Brain microvascular endothelial cell (primary cell): ENCODE data around the gene REEP3.

Experiments used
- DNase-seq: peaks from one replicate; pipeline ENCODE4 v3.0.0-alpha.2; 2020
- H3K27ac ChIP-seq: fragments of 250-450 bp; sonication (Bioruptor Pico); 2 replicates; pipeline ENCODE4 v1.5.1; 2020; ENCODE audit warnings: mild to moderate bottlenecking, moderate library complexity
- H3K27me3 ChIP-seq: fragments of 250-450 bp; sonication (Bioruptor Pico); replicated peaks from 2 replicates; pipeline ENCODE4 v1.5.1; 2020; ENCODE audit warnings: mild to moderate bottlenecking
- H3K36me3 ChIP-seq: fragments of 250-450 bp; sonication (Bioruptor Pico); replicated peaks from 2 replicates; pipeline ENCODE4 v1.5.1; 2020; ENCODE audit warnings: mild to moderate bottlenecking
- H3K4me3 ChIP-seq: 2 replicates; pipeline ENCODE4 v1.5.1; 2011; ENCODE audit warnings: low read depth, mild to moderate bottlenecking, control low read depth, low read length, moderate library complexity
- in situ Hi-C: cut with HindIII; loops from 2 replicates; pipeline ENCODE4 v1.10.0; 2017; ENCODE audit warnings: low sequenced_read_pairs, low pct_ligation_motif_present
- TF ChIP-seq, protein P1 (sequence below): IDR thresholded peaks from 2 replicates; pipeline ENCODE4 v1.5.1; 2011; ENCODE audit warnings: low read depth, mild to moderate bottlenecking, moderate library complexity, low read length, control low read depth, inconsistent platforms; ENCODE audit errors: missing control alignments

Gene REEP3

DNA sequence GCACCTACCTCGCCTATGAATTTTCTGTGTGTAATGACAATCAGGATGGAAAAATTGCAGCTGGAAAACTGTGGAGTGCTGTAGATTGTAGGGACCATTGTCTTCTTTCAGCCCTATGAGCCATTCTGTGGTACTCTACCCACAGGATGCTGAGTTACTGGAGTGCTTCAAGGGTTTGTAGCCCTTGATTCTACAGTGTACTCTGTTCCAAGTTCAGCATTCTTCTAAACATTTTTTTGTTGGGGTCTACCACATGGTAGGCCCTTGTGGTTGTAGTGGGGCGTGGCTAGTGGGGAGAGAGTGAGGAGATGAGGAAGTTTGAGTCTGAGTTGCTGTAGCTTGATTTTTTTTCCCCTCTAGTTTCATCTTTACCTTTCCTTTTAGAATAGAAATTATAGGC lies 33.5 kb downstream of the REEP3 start:
- H3K4me3 ChIP-seq: no peak overlapping the region
- H3K36me3 ChIP-seq: no peaks in the 10 kb centered on the region
- TF ChIP-seq, protein P1, sequence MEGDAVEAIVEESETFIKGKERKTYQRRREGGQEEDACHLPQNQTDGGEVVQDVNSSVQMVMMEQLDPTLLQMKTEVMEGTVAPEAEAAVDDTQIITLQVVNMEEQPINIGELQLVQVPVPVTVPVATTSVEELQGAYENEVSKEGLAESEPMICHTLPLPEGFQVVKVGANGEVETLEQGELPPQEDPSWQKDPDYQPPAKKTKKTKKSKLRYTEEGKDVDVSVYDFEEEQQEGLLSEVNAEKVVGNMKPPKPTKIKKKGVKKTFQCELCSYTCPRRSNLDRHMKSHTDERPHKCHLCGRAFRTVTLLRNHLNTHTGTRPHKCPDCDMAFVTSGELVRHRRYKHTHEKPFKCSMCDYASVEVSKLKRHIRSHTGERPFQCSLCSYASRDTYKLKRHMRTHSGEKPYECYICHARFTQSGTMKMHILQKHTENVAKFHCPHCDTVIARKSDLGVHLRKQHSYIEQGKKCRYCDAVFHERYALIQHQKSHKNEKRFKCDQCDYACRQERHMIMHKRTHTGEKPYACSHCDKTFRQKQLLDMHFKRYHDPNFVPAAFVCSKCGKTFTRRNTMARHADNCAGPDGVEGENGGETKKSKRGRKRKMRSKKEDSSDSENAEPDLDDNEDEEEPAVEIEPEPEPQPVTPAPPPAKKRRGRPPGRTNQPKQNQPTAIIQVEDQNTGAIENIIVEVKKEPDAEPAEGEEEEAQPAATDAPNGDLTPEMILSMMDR: no peak
- H3K27me3 ChIP-seq: no peaks in the 10 kb centered on the region
- H3K27ac ChIP-seq: peak overlapping the region; percentile 100
- DNase-seq: peak; percentile 93
- in situ Hi-C loops: no loop called here

DNA sequence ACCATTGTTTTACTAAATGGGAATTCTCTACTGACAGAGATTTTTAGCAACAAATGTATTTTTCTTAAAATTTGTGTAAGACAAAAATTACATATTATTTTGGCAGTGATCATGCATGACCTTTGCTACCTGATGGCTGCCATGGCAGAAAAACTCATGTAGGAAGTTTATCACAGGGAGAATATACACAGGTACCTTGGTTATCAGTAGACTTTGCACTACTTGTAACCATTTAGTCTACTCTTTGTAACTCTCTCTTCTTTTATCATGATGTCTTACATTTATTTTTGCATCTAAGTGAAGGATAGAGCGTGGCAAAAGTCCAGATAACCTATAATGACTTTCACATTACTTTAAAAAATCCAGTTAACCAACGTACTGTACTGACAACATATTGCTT lies 34.1 kb downstream of the REEP3 start:
- H3K4me3 ChIP-seq: no peak overlapping the region
- in situ Hi-C loops: no loop called here
- no peaks in the 10 kb centered on the region for H3K36me3 ChIP-seq
- DNase-seq: no peak
- TF ChIP-seq, protein P1: no peak
- peak overlapping the region; percentile 100 for H3K27ac ChIP-seq
- H3K27me3 ChIP-seq: no peaks in the 10 kb centered on the region

DNA sequence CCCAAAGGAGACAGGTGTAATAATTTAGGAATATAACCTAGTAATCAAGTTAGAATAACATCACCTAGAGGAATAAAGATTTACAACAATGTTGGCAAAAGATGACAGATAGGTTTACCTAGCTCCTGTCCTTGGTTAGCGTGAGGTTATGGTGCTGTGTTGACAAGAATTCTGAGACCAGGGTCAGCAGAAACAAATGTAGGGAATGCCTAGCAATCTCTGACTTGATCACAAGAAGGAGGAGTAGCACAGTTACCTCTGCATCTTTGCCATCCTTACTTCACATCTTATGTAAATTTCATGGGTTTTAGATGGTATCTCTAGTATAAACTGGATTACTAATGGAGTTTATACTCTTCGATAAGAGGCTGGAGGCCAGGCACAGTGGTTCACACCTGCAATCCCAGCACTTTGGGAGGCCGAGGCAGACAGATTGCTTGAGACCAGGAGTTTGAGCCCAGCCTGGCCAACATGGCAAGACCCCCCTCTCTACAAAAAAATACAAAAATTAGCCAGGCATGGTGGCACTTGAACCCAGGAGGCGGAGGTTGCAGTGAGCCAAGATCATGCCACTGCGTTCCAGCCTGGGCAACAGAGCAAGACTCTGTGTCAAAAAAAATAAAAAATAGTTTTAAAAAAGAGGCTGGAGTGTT lies 37.1 kb downstream of the REEP3 start:
- in situ Hi-C loops: no loop called here
- TF ChIP-seq, protein P1: no peak
- no peak for DNase-seq
- H3K27me3 ChIP-seq: no peaks in the 10 kb centered on the region
- no peak overlapping the region for H3K27ac ChIP-seq
- no peak overlapping the region for H3K4me3 ChIP-seq
- H3K36me3 ChIP-seq: no peaks in the 10 kb centered on the region

DNA sequence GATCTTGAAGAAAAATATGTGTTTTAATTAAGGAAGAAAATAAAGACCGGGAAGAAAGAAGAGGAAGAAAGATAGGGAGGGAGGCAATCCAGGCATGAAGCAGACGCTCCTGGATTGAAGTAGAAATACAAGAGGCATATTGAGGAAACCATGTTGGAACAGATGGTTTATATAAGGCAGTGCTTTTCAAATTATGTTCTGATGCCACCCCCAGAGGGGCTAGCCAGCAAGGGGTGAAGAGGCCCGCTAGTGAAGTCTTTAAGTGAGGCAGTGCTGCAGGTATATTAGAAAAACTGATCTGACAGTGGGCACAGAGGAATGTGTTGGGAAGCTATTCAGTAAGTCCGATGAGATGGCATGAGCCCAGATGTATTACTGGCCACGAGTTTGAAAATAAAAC lies 40.1 kb downstream of the REEP3 start:
- Histone ChIP-seq H3K4me3 (no peak overlapping the region), H3K27me3 (no peaks in the 10 kb centered on the region), H3K36me3 (no peaks in the 10 kb centered on the region), H3K27ac (no peak overlapping the region)
- TF ChIP-seq, protein P1: no peak
- DNase-seq: no peak
- in situ Hi-C loops: no loop called here

DNA sequence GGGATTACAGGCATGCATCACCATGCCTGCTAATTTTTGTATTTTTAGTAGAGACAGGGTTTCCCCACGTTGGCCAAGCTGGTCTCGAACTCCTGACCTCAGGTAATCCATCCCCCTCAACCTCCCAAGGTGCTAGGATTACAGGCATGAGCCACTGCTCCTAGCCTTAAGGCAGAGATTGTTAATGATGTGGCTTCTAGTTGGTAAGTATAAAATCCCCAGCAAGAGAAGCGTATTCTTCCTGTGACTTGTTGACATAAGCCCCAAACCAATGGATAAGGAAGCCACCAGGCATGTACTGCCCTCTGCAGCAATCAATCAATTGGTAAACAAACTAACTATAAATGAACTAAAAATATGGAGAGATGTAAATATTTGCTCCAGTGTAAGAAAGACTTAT lies 41.2 kb downstream of the REEP3 start:
- H3K4me3 ChIP-seq: no peak overlapping the region
- H3K27me3 ChIP-seq: no peaks in the 10 kb centered on the region
- TF ChIP-seq, protein P1: no peak
- H3K27ac ChIP-seq: no peak overlapping the region
- DNase-seq: no peak
- no peaks in the 10 kb centered on the region for H3K36me3 ChIP-seq
- in situ Hi-C loops: no loop called here

DNA sequence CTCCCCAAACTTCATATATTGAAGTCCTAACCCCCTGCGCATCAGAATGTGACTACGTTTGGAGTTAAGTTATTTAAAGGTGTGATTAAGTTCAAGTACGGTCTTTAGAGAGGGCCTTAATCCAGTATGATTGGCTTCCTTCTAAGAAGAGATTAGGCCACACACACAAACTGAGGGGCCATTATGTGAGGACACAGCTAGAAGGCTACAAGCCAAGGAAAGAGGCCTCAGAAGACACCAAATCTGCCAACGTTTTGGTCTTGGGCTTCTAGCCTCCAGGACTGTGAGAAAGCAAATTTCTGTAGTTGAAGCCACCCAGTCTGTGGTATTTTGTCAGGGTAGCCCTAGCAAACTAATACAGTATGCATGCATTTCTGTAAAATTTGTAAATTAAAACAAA lies 41.7 kb downstream of the REEP3 start:
- TF ChIP-seq, protein P1: no peak
- in situ Hi-C loops: no loop called here
- no peaks in the 10 kb centered on the region for H3K36me3 ChIP-seq
- no peak overlapping the region for H3K27ac ChIP-seq
- no peak overlapping the region for H3K4me3 ChIP-seq
- no peak for DNase-seq
- no peaks in the 10 kb centered on the region for H3K27me3 ChIP-seq
